ENCODE data around the gene DNAJC17. TPM values are rescaled to one million over a fixed set of nuclear protein-coding genes. Genes with fewer than 3 reads are reported as not detected.

Gene DNAJC17
- total RNA-seq, 1 experiment from 2014 or later = 39.3 TPM

GRCh38 chr15:40754883-40755811, 52.1 kb downstream of the DNAJC17 start, which contains the start of gene RMDN3:
Gene RMDN3 (minus strand): TSS chr15:40755254. CDS start chr15:40754783, 471 bp downstream.
- POLR2A ChIA-PET = interaction anchor here (0.5 kb wide), 1 partner anchor 12 kb away, joined by 5 read pairs; no protein-coding TSS in a partner anchor
- CTCF ChIA-PET = no interaction called here
- BruUV-seq (replicated peaks) = TSS peak; percentile 98

More at GRCh38 chr15:40754883-40755811, 52.1 kb downstream of the DNAJC17 start, which contains the start of gene RMDN3:
- ATAC-seq (peak; percentile 92), DNase-seq (ENCODE audit: low read depth, low spot score) (no peak)
- TF ChIP-seq REST (IDR thresholded peaks at IDR 0.05; ENCODE audit: insufficient read depth in 1 of 2, low read depth in 2 of 2, low read length in 1 of 2) = 0 out of 4 replicates have a peak, but pooled peaks of 1 of the 2 experiments have one; percentile 3
- TF ChIP-seq CTCF (IDR thresholded peaks at IDR 0.05) = no peak
- TF ChIP-seq SIN3A (IDR thresholded peaks at IDR 0.05; ENCODE audit: borderline replicate concordance, insufficient read depth, low read depth, low read length) = peak; percentile 82; the same call in 1 of the 2 replicates
- peak; percentile 31; the same call in 1 of the 2 replicates for TF ChIP-seq TCF7L2 (IDR thresholded peaks at IDR 0.05; ENCODE audit: low read depth, low read length)
- peak; percentile 89 for TF ChIP-seq POLR2AphosphoS5 (IDR thresholded peaks at IDR 0.05; ENCODE audit: low read depth, low read length)
- Histone ChIP-seq H3K36me3 (ENCODE audit: control insufficient read depth, insufficient read depth, low read length) (no peaks in the 10 kb centered on the region; the same call in 1 of the 2 replicates), H3K27ac (ENCODE audit: low read length) (peak within 1 kb of the TSS; percentile 96), H3K27me3 (ENCODE audit: control insufficient read depth, insufficient read depth, low read length) (no peaks in the 10 kb centered on the region), H3K9me3 (ENCODE audit: control insufficient read depth, insufficient read depth, low read depth, low read length) (no peaks in the 10 kb centered on the region), H3K4me1 (ENCODE audit: control insufficient read depth, insufficient read depth, low read length) (peaks cover 14% of the 10 kb centered on the region), H3K4me3 (ENCODE audit: low read depth in 2 of 2, low read length in 2 of 2) (peak within 1 kb of the TSS; percentile 63 to 92)
- intact Hi-C loops (cut with micrococcal nuclease; ENCODE audit: unreplicated experiment) = no loop called here
- in situ Hi-C loops (cut with HindIII; ENCODE audit: low pct_unique_long_range_greater_than_20kb, low sequenced_read_pairs) = no loop called here
